22Rv1 (cell line): Measurements from ENCODE around the gene COL2A1.

Experiments
- H3K27ac ChIP-seq: fragments of 450-650 bp; 2 replicates; pipeline ENCODE4 v1.5.1; 2017
- CTCF ChIP-seq: fragments of 450-650 bp; IDR thresholded peaks from 2 replicates; pipeline ENCODE4 v1.5.1; 2017; ENCODE audit warnings: mild to moderate bottlenecking
- ZFX ChIP-seq: fragments of 450-650 bp; IDR thresholded peaks from 2 replicates; pipeline ENCODE4 v1.6.1; 2017; ENCODE audit warnings: antibody characterized with exemption, borderline replicate concordance

COL2A1 gene

GRCh38 chr12:48010366-48010970 is 6.2 kb upstream of the COL2A1 start:
- TF ChIP-seq CTCF (no peak), ZFX (no peak)
- H3K27ac ChIP-seq: no peak overlapping the region

DNA sequence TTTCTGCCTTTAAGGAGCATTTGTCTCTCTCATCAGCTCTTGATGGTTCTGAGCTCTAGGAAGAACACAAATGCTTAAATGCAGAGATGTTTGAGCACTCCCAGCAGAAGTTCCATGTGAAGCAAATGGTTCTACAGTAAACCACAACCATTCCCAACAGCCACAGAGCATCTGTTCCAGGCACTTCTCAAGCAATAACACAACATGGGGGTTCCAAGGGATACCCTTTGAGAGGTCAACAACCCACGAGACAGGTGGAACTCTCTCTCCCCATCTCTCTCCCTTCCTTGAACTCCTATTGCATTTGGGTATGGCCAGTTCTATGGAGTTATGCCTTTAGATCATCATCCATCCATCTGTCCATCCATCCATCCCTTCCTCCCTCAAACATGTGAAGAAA is 5.2 kb upstream of the COL2A1 start:
- no peak for TF ChIP-seq ZFX
- TF ChIP-seq CTCF: no peak
- H3K27ac ChIP-seq: no peak overlapping the region

- H3K27ac ChIP-seq: no peak overlapping the region
- TF ChIP-seq CTCF (peak; percentile 15; the same call in 1 of the 2 replicates), ZFX (no peak)
These were observed 4.7 kb upstream of the COL2A1 start for GRCh38 chr12:48008950-48009349.

DNA sequence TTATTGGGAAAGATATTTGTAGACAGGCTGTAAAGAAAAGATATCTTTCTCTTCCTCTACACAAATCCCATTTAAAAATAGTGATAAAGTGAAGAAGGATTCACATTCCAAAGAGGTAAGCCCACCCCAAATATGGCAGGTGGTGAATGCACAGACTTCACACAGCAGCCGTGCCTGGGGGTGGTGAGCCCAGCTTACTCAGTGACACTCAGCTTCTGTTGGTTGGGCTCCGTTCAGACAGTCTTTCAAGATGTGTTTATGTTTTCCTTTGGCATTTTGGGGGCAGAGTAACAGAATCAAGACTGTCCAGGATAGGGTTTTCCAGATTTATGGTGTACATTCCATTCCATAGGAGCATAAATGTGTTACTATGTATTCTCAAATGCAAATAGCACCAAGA is 4.1 kb upstream of the COL2A1 start:
- no peak for TF ChIP-seq CTCF
- TF ChIP-seq ZFX: no peak

GRCh38 chr12:48007206-48007605 is 2.9 kb upstream of the COL2A1 start:
- TF ChIP-seq ZFX (no peak), CTCF (no peak)
- no peak overlapping the region for H3K27ac ChIP-seq

More for the DNA sequence above, 4.1 kb upstream of the COL2A1 start:
- H3K27ac ChIP-seq: no peak overlapping the region

DNA sequence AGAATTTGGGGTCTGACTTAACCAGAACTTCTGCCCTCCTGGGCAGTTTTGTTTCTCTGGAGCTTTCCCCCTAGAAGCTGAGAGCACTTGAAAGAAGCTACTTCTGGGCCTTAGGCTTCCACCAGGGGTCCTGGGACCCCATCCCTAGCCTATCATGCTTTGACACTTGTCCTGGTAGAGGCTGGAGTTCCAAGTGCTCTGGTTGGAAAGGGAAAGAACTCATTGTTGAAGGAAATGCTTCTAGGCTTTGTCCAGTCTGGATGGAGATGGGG is 1.4 kb upstream of the COL2A1 start:
- H3K27ac ChIP-seq: no peak overlapping the region
- TF ChIP-seq CTCF (no peak), ZFX (no peak)

GRCh38 chr12:48005001-48005749 is 899 bp upstream of the COL2A1 start:
- no peak for TF ChIP-seq CTCF
- no peak for TF ChIP-seq ZFX
- H3K27ac ChIP-seq: no peak overlapping the region
